Astrocyte (in vitro differentiated cells and primary cell): ENCODE data around the gene OR5AC2. TPM values are rescaled to one million over a fixed set of nuclear protein-coding genes. Genes with fewer than 3 reads are reported as not detected.

Experiments used
- DNase-seq: peaks from one replicate; pipeline ENCODE4 v3.0.0-alpha.2; 2010; ENCODE audit warnings: low read depth
- FAIRE-seq: peaks from 2 replicates; lab custom pipeline; 2011; peaks lifted over from hg19 to GRCh38; lab: Jason Lieb, UNC
- H2AFZ ChIP-seq: 2 replicates; pipeline ENCODE4 v1.6.0; 2012; ENCODE audit warnings: low read depth, low read length, inconsistent platforms
- H3K27ac ChIP-seq: 2 replicates; pipeline ENCODE4 v1.5.1; 2011; ENCODE audit warnings: low read depth, low read length, inconsistent platforms
- H3K27me3 ChIP-seq: 2 replicates; pipeline ENCODE4 v1.6.0; 2011; ENCODE audit warnings: low read length, inconsistent platforms; ENCODE audit not compliant: insufficient read depth
- H3K36me3 ChIP-seq: 2 replicates; pipeline ENCODE4 v1.5.1; 2011; ENCODE audit warnings: low read length, inconsistent platforms; ENCODE audit not compliant: insufficient read depth
- H3K4me1 ChIP-seq: 2 replicates; pipeline ENCODE4 v1.5.1; 2011; ENCODE audit warnings: low read length, inconsistent platforms; ENCODE audit not compliant: insufficient read depth
- H3K4me2 ChIP-seq: 2 replicates; pipeline ENCODE4 v1.6.0; 2012; ENCODE audit warnings: low read length, inconsistent platforms
- H3K4me3 ChIP-seq: 2 replicates; pipeline ENCODE4 v1.5.1; 2011; ENCODE audit warnings: low read depth, mild to moderate bottlenecking, low read length, inconsistent platforms; ENCODE audit not compliant: insufficient read depth
- H3K79me2 ChIP-seq: 2 replicates; pipeline ENCODE4 v1.6.0; 2012; ENCODE audit warnings: mild to moderate bottlenecking, low read length, inconsistent platforms; ENCODE audit not compliant: insufficient read depth
- H3K9ac ChIP-seq: 2 replicates; pipeline ENCODE4 v1.6.0; 2012; ENCODE audit warnings: mild to moderate bottlenecking, low read length, inconsistent platforms
- H3K9me3 ChIP-seq: 2 replicates; pipeline ENCODE4 v1.5.1; 2012; ENCODE audit warnings: low read depth, mild to moderate bottlenecking, low read length, inconsistent platforms; ENCODE audit not compliant: insufficient read depth
- H4K20me1 ChIP-seq: 2 replicates; pipeline ENCODE4 v1.6.0; 2012; ENCODE audit warnings: low read length, inconsistent platforms; ENCODE audit not compliant: insufficient read depth
- H3K27ac Mint-ChIP-seq: one replicate; pipeline ENCODE4 v1.8.0; 2021; ENCODE audit warnings: mild to moderate bottlenecking, mixed read lengths; ENCODE audit not compliant: unreplicated experiment
- H3K27me3 Mint-ChIP-seq: one replicate; pipeline ENCODE4 v1.8.0; 2021; ENCODE audit warnings: low read depth, mixed read lengths; ENCODE audit not compliant: unreplicated experiment
- H3K36me3 Mint-ChIP-seq: one replicate; pipeline ENCODE4 v1.8.0; 2021; ENCODE audit warnings: low read depth, mixed read lengths; ENCODE audit not compliant: unreplicated experiment
- H3K4me1 Mint-ChIP-seq: one replicate; pipeline ENCODE4 v1.8.0; 2021; ENCODE audit warnings: low read depth, mixed read lengths; ENCODE audit not compliant: unreplicated experiment
- H3K4me3 Mint-ChIP-seq: one replicate; pipeline ENCODE4 v1.8.0; 2021; ENCODE audit warnings: mild to moderate bottlenecking, moderate library complexity, mixed read lengths; ENCODE audit not compliant: unreplicated experiment
- H3K9me3 Mint-ChIP-seq: one replicate; pipeline ENCODE4 v1.8.0; 2021; ENCODE audit warnings: mild to moderate bottlenecking, mixed read lengths; ENCODE audit not compliant: unreplicated experiment
- EZH2 ChIP-seq: IDR thresholded peaks from 2 replicates; pipeline ENCODE4 v1.6.1; 2012; ENCODE audit warnings: mild to moderate bottlenecking, low read length, inconsistent platforms; ENCODE audit not compliant: insufficient read depth
- total RNA-seq: library from RNA; stranded (reverse); gene quantifications from 2 replicates; pipeline ENCODE4 v1.2.1, GENCODE V29; 2021
- TF ChIP-seq, protein P1 (sequence below): IDR thresholded peaks from 2 replicates; pipeline ENCODE4 v1.5.1; 2011; ENCODE audit warnings: low read depth, mild to moderate bottlenecking, inconsistent platforms, low read length, moderate library complexity; ENCODE audit not compliant: insufficient read depth

OR5AC2 gene
- total RNA-seq, 1 donor from 2014 or later: not detected

DNA sequence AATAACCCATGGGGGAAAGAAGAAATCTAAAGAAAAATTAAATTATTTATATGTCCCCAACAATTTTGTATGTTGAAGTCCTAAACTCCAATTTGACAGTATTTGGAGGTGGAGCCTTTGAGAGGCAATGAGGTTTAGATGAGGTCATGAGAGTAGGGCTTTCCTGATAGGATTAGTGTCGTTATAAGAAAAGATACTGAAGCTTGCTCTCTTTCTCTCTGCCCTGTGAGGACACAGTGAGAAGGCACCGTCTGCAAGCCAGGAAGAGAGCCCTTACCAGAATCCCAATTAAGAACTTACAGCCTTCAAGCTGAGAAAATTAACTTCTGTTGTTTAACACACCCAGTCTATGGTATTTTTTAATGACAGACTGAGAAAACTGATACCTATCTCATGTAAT is 16.1 kb upstream of the OR5AC2 start:
- H3K4me3 Mint-ChIP-seq: no peak overlapping the region
- TF ChIP-seq, protein P1, sequence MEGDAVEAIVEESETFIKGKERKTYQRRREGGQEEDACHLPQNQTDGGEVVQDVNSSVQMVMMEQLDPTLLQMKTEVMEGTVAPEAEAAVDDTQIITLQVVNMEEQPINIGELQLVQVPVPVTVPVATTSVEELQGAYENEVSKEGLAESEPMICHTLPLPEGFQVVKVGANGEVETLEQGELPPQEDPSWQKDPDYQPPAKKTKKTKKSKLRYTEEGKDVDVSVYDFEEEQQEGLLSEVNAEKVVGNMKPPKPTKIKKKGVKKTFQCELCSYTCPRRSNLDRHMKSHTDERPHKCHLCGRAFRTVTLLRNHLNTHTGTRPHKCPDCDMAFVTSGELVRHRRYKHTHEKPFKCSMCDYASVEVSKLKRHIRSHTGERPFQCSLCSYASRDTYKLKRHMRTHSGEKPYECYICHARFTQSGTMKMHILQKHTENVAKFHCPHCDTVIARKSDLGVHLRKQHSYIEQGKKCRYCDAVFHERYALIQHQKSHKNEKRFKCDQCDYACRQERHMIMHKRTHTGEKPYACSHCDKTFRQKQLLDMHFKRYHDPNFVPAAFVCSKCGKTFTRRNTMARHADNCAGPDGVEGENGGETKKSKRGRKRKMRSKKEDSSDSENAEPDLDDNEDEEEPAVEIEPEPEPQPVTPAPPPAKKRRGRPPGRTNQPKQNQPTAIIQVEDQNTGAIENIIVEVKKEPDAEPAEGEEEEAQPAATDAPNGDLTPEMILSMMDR: no peak
- TF ChIP-seq EZH2: no peak
- no peak overlapping the region for H3K9ac ChIP-seq
- no peak overlapping the region for H3K27ac ChIP-seq
- no peak overlapping the region for H3K4me3 ChIP-seq
- DNase-seq: no peak
- no peaks in the 10 kb centered on the region for H3K27me3 ChIP-seq
- no peaks in the 10 kb centered on the region for H3K27me3 Mint-ChIP-seq
- FAIRE-seq: no peak
- H3K4me1 Mint-ChIP-seq: no peaks in the 10 kb centered on the region
- no peaks in the 10 kb centered on the region for H3K79me2 ChIP-seq
- H3K4me1 ChIP-seq: no peaks in the 10 kb centered on the region
- H2AFZ ChIP-seq: no peak overlapping the region
- H3K36me3 ChIP-seq: no peaks in the 10 kb centered on the region
- no peaks in the 10 kb centered on the region for H4K20me1 ChIP-seq
- no peak overlapping the region for H3K27ac Mint-ChIP-seq
- no peaks in the 10 kb centered on the region for H3K9me3 ChIP-seq
- no peak overlapping the region for H3K4me2 ChIP-seq
- H3K36me3 Mint-ChIP-seq: no peaks in the 10 kb centered on the region
- no peaks in the 10 kb centered on the region for H3K9me3 Mint-ChIP-seq

DNA sequence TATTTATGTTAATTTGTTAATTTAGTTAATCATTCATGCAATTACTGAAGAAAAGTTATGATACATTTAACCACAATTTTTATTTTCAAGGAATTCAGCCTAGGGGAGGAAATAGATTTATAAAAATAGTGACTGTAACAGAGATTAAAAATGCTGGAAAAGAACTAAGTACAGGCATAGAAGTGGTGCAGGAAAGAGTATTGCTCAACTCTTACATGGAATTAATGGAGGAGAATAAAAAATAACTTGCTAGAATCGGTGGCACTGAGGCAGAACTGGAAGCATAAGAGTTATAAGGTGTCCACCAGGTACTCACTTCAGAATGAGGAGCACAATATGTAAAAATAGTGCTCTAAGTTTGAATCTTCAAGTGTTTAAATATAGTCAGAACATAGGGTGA is 13.5 kb upstream of the OR5AC2 start:
- DNase-seq: no peak
- H3K4me1 Mint-ChIP-seq: no peaks in the 10 kb centered on the region

DNA sequence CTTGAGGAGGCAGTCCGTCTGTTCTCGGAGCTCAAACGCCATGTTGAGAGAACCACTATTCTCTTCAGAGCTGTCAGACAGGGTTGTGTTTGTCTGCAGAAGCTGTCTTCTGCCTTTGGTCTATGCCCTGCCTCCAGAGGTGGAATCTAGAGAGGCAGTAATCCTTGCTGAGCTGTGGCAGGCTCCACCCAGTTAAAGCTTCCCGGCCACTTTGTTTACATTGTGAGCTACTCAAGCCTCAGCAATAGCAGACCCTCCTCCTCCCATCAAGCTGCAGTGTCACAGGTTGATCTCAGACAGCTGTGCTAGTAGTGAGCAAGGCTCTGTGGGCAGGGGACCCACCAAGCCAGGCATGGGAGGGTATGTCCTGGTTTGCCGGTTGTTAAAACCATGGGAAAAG is 8.9 kb downstream of the OR5AC2 start:
- Histone ChIP-seq H3K4me3 (no peak overlapping the region), H3K4me1 (no peaks in the 10 kb centered on the region), H3K4me2 (no peak overlapping the region), H3K36me3 (no peaks in the 10 kb centered on the region), H3K9ac (no peak overlapping the region), H3K79me2 (no peaks in the 10 kb centered on the region), H4K20me1 (no peaks in the 10 kb centered on the region), H3K27me3 (no peaks in the 10 kb centered on the region), H3K9me3 (no peaks in the 10 kb centered on the region), H2AFZ (no peak overlapping the region), H3K27ac (no peak overlapping the region)
- Mint-ChIP-seq H3K4me1 (peaks cover 3% of the 10 kb centered on the region), H3K27me3 (no peaks in the 10 kb centered on the region), H3K36me3 (no peaks in the 10 kb centered on the region), H3K27ac (no peak overlapping the region), H3K4me3 (no peak overlapping the region), H3K9me3 (peaks cover 3% of the 10 kb centered on the region)
- DNase-seq (no peak), FAIRE-seq (no peak)
- TF ChIP-seq, protein P1: no peak

More for the DNA sequence above, 13.5 kb upstream of the OR5AC2 start:
- H3K27ac ChIP-seq: no peak overlapping the region
- H3K9ac ChIP-seq: no peak overlapping the region
- no peak for TF ChIP-seq EZH2
- TF ChIP-seq, protein P1: no peak
- H3K79me2 ChIP-seq: no peaks in the 10 kb centered on the region
- H3K9me3 ChIP-seq: no peaks in the 10 kb centered on the region
- no peaks in the 10 kb centered on the region for H3K36me3 ChIP-seq
- H3K36me3 Mint-ChIP-seq: no peaks in the 10 kb centered on the region
- no peaks in the 10 kb centered on the region for H3K27me3 ChIP-seq
- H3K4me3 ChIP-seq: no peak overlapping the region
- H3K27me3 Mint-ChIP-seq: no peaks in the 10 kb centered on the region
- no peaks in the 10 kb centered on the region for H3K4me1 ChIP-seq
- FAIRE-seq: no peak
- H2AFZ ChIP-seq: no peak overlapping the region
- H3K27ac Mint-ChIP-seq: no peak overlapping the region
- no peaks in the 10 kb centered on the region for H4K20me1 ChIP-seq
- no peak overlapping the region for H3K4me3 Mint-ChIP-seq
- no peak overlapping the region for H3K4me2 ChIP-seq
- H3K9me3 Mint-ChIP-seq: no peaks in the 10 kb centered on the region
